Measurements from ENCODE around the gene ST6GAL1. TPM values are rescaled to one million over a fixed set of nuclear protein-coding genes. Genes with fewer than 3 reads are reported as not detected.

ST6GAL1 gene
- polyA plus RNA-seq, 1 of the 3 experiments (the other 2 are of a cell fraction) = 3.9 TPM

DNA sequence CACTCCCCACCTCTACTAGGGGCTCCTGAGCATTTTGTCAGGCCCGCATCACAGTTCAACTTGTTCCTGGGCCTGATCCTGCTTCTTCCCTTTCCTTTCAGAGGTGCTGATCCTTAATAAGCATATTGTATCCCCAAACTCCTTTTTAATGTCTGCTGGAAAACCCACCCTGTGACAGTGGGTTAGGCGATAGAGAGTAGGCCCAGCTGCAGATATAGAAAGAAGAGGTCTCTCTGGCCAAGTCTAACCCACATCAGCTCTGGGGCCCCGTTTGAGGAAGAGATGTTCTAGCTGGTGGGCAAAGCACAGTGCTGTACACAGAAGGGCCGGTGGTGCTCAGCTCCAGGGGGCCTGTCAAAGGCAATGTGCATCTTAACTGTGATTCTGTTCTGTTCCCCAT, 34.3 kb upstream of the ST6GAL1 start (continued):
- TF ChIP-seq GABPA (IDR thresholded peaks at IDR 0.05; ENCODE audit: low read depth) (no peak), PBX3 (IDR thresholded peaks at IDR 0.05) (no peak), USF1 (IDR thresholded peaks at IDR 0.05; ENCODE audit: borderline replicate concordance, low read depth) (no peak), NRF1 (IDR thresholded peaks at IDR 0.05; ENCODE audit: low read depth, low read length) (no peak), FOXJ3 (CRISPR knock-in tag; IDR thresholded peaks at IDR 0.05) (no peak), GATA2 (CRISPR knock-in tag; IDR thresholded peaks at IDR 0.05) (no peak), FOXM1 (IDR thresholded peaks at IDR 0.05; ENCODE audit: low read depth) (no peak), TCF12 (IDR thresholded peaks at IDR 0.05) (no peak), MXI1 (IDR thresholded peaks at IDR 0.05; ENCODE audit: low read depth, low read length) (no peak), RFX5 (IDR thresholded peaks at IDR 0.05; ENCODE audit: low read length) (no peak)

DNA sequence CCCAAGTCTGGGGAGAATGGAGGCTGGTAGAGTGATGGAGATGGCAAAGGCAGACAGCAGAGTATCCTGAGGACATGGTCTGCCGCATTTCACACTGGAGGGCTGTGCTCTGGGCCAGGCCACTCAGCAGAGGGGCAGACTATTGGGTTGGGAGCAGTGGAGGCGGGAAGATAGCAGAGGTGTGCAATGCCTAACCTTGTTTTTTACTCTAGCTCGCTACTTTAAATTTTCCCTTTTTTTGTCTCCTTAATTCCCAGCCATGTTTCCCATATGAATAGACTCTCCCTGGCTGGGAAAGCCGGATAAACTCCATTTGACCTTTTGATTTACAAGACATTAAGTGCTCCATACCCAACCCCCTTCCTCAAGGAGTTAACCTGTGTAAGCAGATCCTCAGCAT, 33.5 kb upstream of the ST6GAL1 start:
- 66% methylated on average over 4 of the region's 4 CpGs for WGBS (ENCODE audit: low lambda C conversion rate)

More for the DNA sequence above, 33.5 kb upstream of the ST6GAL1 start:
- H3K27me3 ChIP-seq (ENCODE audit: insufficient read depth) = no peaks in the 10 kb centered on the region
- TF ChIP-seq GATA2 (CRISPR knock-in tag; IDR thresholded peaks at IDR 0.05) (no peak), ELF1 (IDR thresholded peaks at IDR 0.05) (no peak), CHD2 (IDR thresholded peaks at IDR 0.05; ENCODE audit: low read length, partially characterized antibody) (no peak), YY1 (IDR thresholded peaks at IDR 0.05; ENCODE audit: low read depth) (no peak), RXRA (IDR thresholded peaks at IDR 0.05; ENCODE audit: borderline replicate concordance, low read depth) (no peak), TCF12 (IDR thresholded peaks at IDR 0.05) (no peak), USF1 (IDR thresholded peaks at IDR 0.05; ENCODE audit: borderline replicate concordance, low read depth) (no peak), PBX3 (IDR thresholded peaks at IDR 0.05) (no peak), RAD21 (IDR thresholded peaks at IDR 0.05; ENCODE audit: low read length) (no peak), MAX (IDR thresholded peaks at IDR 0.05; ENCODE audit: low read depth) (no peak)
- TF ChIP-seq, protein P1, sequence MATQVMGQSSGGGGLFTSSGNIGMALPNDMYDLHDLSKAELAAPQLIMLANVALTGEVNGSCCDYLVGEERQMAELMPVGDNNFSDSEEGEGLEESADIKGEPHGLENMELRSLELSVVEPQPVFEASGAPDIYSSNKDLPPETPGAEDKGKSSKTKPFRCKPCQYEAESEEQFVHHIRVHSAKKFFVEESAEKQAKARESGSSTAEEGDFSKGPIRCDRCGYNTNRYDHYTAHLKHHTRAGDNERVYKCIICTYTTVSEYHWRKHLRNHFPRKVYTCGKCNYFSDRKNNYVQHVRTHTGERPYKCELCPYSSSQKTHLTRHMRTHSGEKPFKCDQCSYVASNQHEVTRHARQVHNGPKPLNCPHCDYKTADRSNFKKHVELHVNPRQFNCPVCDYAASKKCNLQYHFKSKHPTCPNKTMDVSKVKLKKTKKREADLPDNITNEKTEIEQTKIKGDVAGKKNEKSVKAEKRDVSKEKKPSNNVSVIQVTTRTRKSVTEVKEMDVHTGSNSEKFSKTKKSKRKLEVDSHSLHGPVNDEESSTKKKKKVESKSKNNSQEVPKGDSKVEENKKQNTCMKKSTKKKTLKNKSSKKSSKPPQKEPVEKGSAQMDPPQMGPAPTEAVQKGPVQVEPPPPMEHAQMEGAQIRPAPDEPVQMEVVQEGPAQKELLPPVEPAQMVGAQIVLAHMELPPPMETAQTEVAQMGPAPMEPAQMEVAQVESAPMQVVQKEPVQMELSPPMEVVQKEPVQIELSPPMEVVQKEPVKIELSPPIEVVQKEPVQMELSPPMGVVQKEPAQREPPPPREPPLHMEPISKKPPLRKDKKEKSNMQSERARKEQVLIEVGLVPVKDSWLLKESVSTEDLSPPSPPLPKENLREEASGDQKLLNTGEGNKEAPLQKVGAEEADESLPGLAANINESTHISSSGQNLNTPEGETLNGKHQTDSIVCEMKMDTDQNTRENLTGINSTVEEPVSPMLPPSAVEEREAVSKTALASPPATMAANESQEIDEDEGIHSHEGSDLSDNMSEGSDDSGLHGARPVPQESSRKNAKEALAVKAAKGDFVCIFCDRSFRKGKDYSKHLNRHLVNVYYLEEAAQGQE (IDR thresholded peaks at IDR 0.05; ENCODE audit: low read depth, low read length) = no peak
- TF ChIP-seq, protein P2, sequence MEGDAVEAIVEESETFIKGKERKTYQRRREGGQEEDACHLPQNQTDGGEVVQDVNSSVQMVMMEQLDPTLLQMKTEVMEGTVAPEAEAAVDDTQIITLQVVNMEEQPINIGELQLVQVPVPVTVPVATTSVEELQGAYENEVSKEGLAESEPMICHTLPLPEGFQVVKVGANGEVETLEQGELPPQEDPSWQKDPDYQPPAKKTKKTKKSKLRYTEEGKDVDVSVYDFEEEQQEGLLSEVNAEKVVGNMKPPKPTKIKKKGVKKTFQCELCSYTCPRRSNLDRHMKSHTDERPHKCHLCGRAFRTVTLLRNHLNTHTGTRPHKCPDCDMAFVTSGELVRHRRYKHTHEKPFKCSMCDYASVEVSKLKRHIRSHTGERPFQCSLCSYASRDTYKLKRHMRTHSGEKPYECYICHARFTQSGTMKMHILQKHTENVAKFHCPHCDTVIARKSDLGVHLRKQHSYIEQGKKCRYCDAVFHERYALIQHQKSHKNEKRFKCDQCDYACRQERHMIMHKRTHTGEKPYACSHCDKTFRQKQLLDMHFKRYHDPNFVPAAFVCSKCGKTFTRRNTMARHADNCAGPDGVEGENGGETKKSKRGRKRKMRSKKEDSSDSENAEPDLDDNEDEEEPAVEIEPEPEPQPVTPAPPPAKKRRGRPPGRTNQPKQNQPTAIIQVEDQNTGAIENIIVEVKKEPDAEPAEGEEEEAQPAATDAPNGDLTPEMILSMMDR (IDR thresholded peaks at IDR 0.05) = no peak
- TF ChIP-seq, protein P3, sequence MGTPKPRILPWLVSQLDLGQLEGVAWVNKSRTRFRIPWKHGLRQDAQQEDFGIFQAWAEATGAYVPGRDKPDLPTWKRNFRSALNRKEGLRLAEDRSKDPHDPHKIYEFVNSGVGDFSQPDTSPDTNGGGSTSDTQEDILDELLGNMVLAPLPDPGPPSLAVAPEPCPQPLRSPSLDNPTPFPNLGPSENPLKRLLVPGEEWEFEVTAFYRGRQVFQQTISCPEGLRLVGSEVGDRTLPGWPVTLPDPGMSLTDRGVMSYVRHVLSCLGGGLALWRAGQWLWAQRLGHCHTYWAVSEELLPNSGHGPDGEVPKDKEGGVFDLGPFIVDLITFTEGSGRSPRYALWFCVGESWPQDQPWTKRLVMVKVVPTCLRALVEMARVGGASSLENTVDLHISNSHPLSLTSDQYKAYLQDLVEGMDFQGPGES (IDR thresholded peaks at IDR 0.05; ENCODE audit: low read depth, low read length) = no peak
- no peaks in the 10 kb centered on the region for H3K36me3 ChIP-seq (replicated peaks in 1 of 2; ENCODE audit: control insufficient read depth in 1 of 2, insufficient read depth in 2 of 2, low read length in 1 of 2)
- no peaks in the 10 kb centered on the region for H4K20me1 ChIP-seq (ENCODE audit: insufficient read depth)
- H3K79me2 ChIP-seq (ENCODE audit: insufficient read depth) = no peaks in the 10 kb centered on the region
- no peak overlapping the region for H3K4me3 ChIP-seq (ENCODE audit: low read depth in 2 of 2, low read length in 1 of 2)
- no peaks in the 10 kb centered on the region for H3K9me2 ChIP-seq
- H3K9ac ChIP-seq = no peak overlapping the region
- H3K4me1 ChIP-seq (ENCODE audit: control insufficient read depth in 1 of 2, insufficient read depth in 2 of 2, low read depth in 1 of 2, low read length in 1 of 2) = no peaks in the 10 kb centered on the region
- no peak overlapping the region for H3K4me2 ChIP-seq
- H3F3A ChIP-seq (replicated peaks; ENCODE audit: insufficient read depth) = no peaks in the 10 kb centered on the region
- H3K9me3 ChIP-seq = no peaks in the 10 kb centered on the region
- CTCF ChIA-PET = no interaction called here
- no peak overlapping the region for H3K27ac ChIP-seq (ENCODE audit: low read depth in 2 of 2, low read length in 1 of 2)
- DNase-seq = no peak
- POLR2A ChIA-PET = no interaction called here
- no peak overlapping the region for H2AFZ ChIP-seq (ENCODE audit: low read depth)

Data from SK-N-SH (cell line).